Naive thymus-derived CD4-positive, alpha-beta T cell (primary cell): ENCODE results near the gene MTHFD2L. TPM values are rescaled to one million over a fixed set of nuclear protein-coding genes. Genes with fewer than 3 reads are reported as not detected.
A peak's percentile ranks its signal among the peaks of the same experiment; 100 is the strongest.

ENCODE experiments used
- ATAC-seq: fragments of 150-1000 bp; cut with Tn5 transposase; 2 replicates; pipeline ENCODE4 v1.10.0; 2021; ENCODE audit warnings: mild to moderate bottlenecking, moderate library complexity
- CTCF ChIA-PET: fragments of 350-600 bp; sonication (Branson Sonifier 250); formaldehyde crosslinking; loops from one replicate; lab custom pipeline; 2021; ENCODE audit warnings: antibody characterized with exemption; lab: Charles Lee
- POLR2A ChIA-PET: fragments of 350-600 bp; sonication (Branson Sonifier 250); formaldehyde crosslinking; loops from one replicate; lab custom pipeline; 2021; ENCODE audit warnings: antibody characterized with exemption, inconsistent platforms; lab: Charles Lee
- DNase-seq, 9 donors: peaks; one replicate each; pipeline versions ENCODE4 v3.0.0 to v3.0.0-alpha.2; 2020 to 2022; ENCODE audit warnings: mixed read lengths in 1 of 9
- H3K27ac ChIP-seq: one replicate; pipeline ENCODE4 v1.7.0; 2013; ENCODE audit warnings: mild to moderate bottlenecking, low read depth, low read length, moderate library complexity
- H3K27me3 ChIP-seq, 2 donors: one replicate each; pipeline ENCODE4 v1.7.0; 2013; ENCODE audit warnings: low read length in 2 of 2, mild to moderate bottlenecking in 2 of 2, moderate library complexity in 2 of 2; ENCODE audit not compliant: control insufficient read depth in 2 of 2, insufficient read depth in 2 of 2
- H3K36me3 ChIP-seq, 3 experiments: 1 replicate in 2 of 3; 2 replicates in 1 of 3; pipeline ENCODE4 v1.7.0; 2013; ENCODE audit warnings: low read length in 3 of 3, mild to moderate bottlenecking in 3 of 3, moderate library complexity in 1 of 3; ENCODE audit not compliant: insufficient read depth in 3 of 3, control insufficient read depth in 2 of 3
- H3K4me1 ChIP-seq, 2 donors: one replicate each; pipeline ENCODE4 v1.7.0; 2013; ENCODE audit warnings: low read length in 2 of 2, mild to moderate bottlenecking in 2 of 2, moderate library complexity in 1 of 2; ENCODE audit not compliant: control insufficient read depth in 2 of 2, insufficient read depth in 2 of 2
- H3K4me3 ChIP-seq: 2 replicates; pipeline ENCODE4 v1.7.0; 2013; ENCODE audit warnings: mild to moderate bottlenecking, low read length
- H3K9me3 ChIP-seq, 3 experiments: 1 replicate in 2 of 3; 2 replicates in 1 of 3; pipeline ENCODE4 v1.7.0; 2013; ENCODE audit warnings: low read length in 3 of 3; ENCODE audit not compliant: control insufficient read depth in 2 of 3
- H3K27ac Mint-ChIP-seq, 9 donors: one replicate each; pipeline ENCODE4 v1.8.0; 2020 to 2022; ENCODE audit warnings: mixed read lengths in 9 of 9, mild to moderate bottlenecking in 8 of 9, moderate library complexity in 5 of 9, inconsistent platforms in 2 of 9
- H3K27me3 Mint-ChIP-seq, 5 donors: one replicate each; pipeline ENCODE4 v1.8.0; 2021 to 2022; ENCODE audit warnings: mixed read lengths in 5 of 5, mild to moderate bottlenecking in 1 of 5
- H3K36me3 Mint-ChIP-seq, 5 donors: one replicate each; pipeline ENCODE4 v1.8.0; 2020 to 2022; ENCODE audit warnings: mixed read lengths in 5 of 5, mild to moderate bottlenecking in 3 of 5, inconsistent platforms in 1 of 5
- H3K4me1 Mint-ChIP-seq, 7 donors: one replicate each; pipeline ENCODE4 v1.8.0; 2020 to 2022; ENCODE audit warnings: mixed read lengths in 7 of 7, mild to moderate bottlenecking in 3 of 7, inconsistent platforms in 1 of 7
- H3K4me3 Mint-ChIP-seq, 10 donors: one replicate each; pipeline ENCODE4 v1.8.0; 2020 to 2022; ENCODE audit warnings: mild to moderate bottlenecking in 10 of 10, mixed read lengths in 10 of 10, moderate library complexity in 6 of 10, inconsistent platforms in 2 of 10
- H3K9me3 Mint-ChIP-seq, 11 donors: one replicate each; pipeline ENCODE4 v1.8.0; 2020 to 2022; ENCODE audit warnings: mixed read lengths in 11 of 11, mild to moderate bottlenecking in 4 of 11, inconsistent platforms in 1 of 11, moderate library complexity in 1 of 11
- intact Hi-C, 2 donors: fragments of 100-400 bp; cut with micrococcal nuclease; formaldehyde crosslinking; loops; one replicate each; pipeline ENCODE4 v1.15.1; 2023
- polyA plus RNA-seq, 2 donors: library from polyadenylated mRNA; unstranded; fragments of 300-500 nt; fragmentation: Illumina TruSeq; gene quantifications; one replicate each; pipeline ENCODE4 v1.2.3, GENCODE V29; 2021
- total RNA-seq, 6 experiments: library from RNA in 5 of 6; stranded (reverse) in 5 of 6; gene quantifications; 1 replicate in 5 of 6; 2 replicates in 1 of 6; pipeline ENCODE4 v1.2.3 and lab custom pipeline; 2021 to 2026

MTHFD2L gene
- total and polyA plus RNA-seq, 7 experiments from 2014 or later, result 2.3 to 13.7 (median 10.2) TPM

DNA sequence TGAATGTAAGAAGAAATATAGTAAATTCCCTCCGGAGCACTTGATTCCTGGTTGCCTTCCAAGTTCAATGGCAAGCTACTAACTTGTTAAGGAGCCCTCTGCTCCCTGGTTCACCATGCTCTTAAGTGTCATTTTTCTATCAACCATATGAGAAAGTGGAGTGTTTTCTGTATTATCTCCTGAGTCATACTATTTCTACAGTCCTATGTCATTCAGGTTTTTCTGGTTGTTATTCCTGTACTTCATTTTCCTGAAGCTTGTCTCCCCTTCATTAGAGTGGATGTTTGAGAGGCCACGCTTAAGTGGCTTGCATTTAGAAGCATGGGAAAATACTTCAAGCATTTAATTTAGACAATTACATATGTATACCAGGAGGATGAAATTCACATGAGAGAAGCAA, 135.6 kb downstream of the MTHFD2L start:
- no peak for DNase-seq
- H3K4me3 ChIP-seq, result no peak overlapping the region
- Mint-ChIP-seq H3K4me3 (no peak overlapping the region), H3K27ac (no peak overlapping the region), H3K27me3 (peaks cover 0 to 4% (median 0%) of the 10 kb centered on the region in 5 donors), H3K9me3 (peaks cover 0 to 2% (median 0%) of the 10 kb centered on the region in 11 donors), H3K36me3 (peaks cover 0 to 9% (median 0%) of the 10 kb centered on the region in 5 donors), H3K4me1 (no peaks in the 10 kb centered on the region)
- no peaks in the 10 kb centered on the region for H3K9me3 ChIP-seq
- intact Hi-C loops, result no loop called here
- no peak overlapping the region for H3K27ac ChIP-seq
- POLR2A ChIA-PET, result no interaction called here
- H3K27me3 ChIP-seq, result no peaks in the 10 kb centered on the region
- H3K4me1 ChIP-seq, result no peaks in the 10 kb centered on the region
- CTCF ChIA-PET, result no interaction called here
- no peaks in the 10 kb centered on the region for H3K36me3 ChIP-seq
- ATAC-seq, result no peak

DNA sequence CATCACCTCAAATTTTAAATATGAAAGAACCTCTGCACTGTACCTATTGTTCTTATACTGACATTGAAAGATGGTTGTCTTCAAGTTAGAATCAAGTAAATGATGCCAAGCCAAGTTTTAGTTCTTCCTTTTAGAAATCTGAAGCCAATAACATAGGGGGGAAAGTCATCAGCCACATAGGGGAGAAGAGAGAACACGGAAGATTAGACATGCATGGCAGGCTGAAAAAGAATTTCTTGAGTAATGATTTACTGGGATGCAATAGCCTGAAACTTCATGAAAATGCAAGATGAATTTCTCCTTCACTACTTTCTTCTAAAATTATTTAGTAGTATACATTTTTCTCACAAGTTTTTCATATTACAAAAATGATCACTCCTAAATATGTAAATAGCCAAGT, 136.8 kb downstream of the MTHFD2L start:
- Mint-ChIP-seq H3K9me3 (peaks cover 0 to 2% (median 0%) of the 10 kb centered on the region in 11 donors), H3K27ac (no peak overlapping the region), H3K27me3 (peaks cover 0 to 4% (median 0%) of the 10 kb centered on the region in 5 donors), H3K4me1 (no peaks in the 10 kb centered on the region), H3K4me3 (no peak overlapping the region), H3K36me3 (peaks cover 0 to 9% (median 0%) of the 10 kb centered on the region in 5 donors)
- DNase-seq, result no peak
- ChIA-PET POLR2A (no interaction called here), CTCF (no interaction called here)
- H3K36me3 ChIP-seq, result no peaks in the 10 kb centered on the region
- no peaks in the 10 kb centered on the region for H3K27me3 ChIP-seq
- no peaks in the 10 kb centered on the region for H3K9me3 ChIP-seq
- no peak overlapping the region for H3K27ac ChIP-seq
- no peak for ATAC-seq
- no peaks in the 10 kb centered on the region for H3K4me1 ChIP-seq
- intact Hi-C loops, result no loop called here
- no peak overlapping the region for H3K4me3 ChIP-seq

DNA sequence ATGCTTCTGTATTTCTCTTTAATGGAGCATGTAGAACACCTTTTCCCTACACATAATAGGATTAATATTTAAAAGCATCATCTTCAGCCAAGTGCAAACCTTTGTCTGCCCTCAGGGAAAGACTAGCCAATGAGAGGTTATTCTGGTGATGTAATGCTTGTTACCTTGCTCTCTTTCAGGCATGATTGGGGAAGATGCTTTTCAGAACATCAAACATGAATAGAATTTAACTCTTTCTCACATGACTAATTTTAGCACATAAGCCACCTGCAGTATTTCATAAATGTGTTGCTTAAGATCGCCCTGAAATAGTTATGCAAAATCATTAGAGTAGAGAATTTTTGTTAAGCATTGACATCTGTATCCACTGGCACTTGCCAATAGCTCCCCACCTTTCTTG, 139.6 kb downstream of the MTHFD2L start:
- H3K27ac Mint-ChIP-seq, result no peak overlapping the region
- Histone ChIP-seq H3K27me3 (no peaks in the 10 kb centered on the region), H3K9me3 (no peaks in the 10 kb centered on the region), H3K27ac (no peak overlapping the region), H3K4me3 (no peak overlapping the region), H3K4me1 (no peaks in the 10 kb centered on the region), H3K36me3 (no peaks in the 10 kb centered on the region)
- ChIA-PET CTCF (interaction anchor here (0.6 kb wide), 1 partner anchor 92 kb away, joined by 3 read pairs; no protein-coding TSS in a partner anchor), POLR2A (no interaction called here)
- H3K27me3 Mint-ChIP-seq, result peaks cover 0 to 4% (median 0%) of the 10 kb centered on the region in 5 donors
- no peak for ATAC-seq
- no peaks in the 10 kb centered on the region for H3K9me3 Mint-ChIP-seq
- no peaks in the 10 kb centered on the region for H3K4me1 Mint-ChIP-seq
- peaks cover 0 to 6% (median 0%) of the 10 kb centered on the region in 5 donors for H3K36me3 Mint-ChIP-seq
- no peak overlapping the region for H3K4me3 Mint-ChIP-seq
- DNase-seq, result no peak
- intact Hi-C loops, result no loop called here

DNA sequence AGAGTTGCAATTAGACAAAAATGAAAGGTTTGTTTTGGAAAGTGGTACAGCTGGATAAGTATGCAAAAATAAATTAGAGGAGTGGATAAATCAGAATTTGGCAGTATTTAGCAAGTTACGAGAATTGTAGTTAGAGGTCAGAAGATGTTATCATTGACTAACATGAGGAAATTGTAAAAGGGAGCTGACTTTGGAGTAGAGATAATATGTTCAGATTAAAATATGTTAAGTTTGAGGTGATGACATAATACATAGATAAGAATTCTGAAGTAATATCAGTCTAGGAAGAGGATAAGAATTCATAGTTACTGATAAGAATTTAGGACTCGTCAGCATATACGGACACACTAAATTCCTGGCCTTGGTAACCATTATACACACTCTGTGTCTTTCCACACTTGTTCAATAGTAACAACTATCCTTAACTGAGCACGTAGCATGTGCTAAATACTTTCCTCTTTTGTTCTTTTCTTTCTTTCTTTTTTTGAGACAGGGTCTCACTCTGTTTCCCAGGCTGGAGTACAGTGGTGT, 146.2 kb downstream of the MTHFD2L start:
- no peaks in the 10 kb centered on the region for H3K27me3 ChIP-seq
- CTCF ChIA-PET, result no interaction called here
- Mint-ChIP-seq H3K36me3 (no peaks in the 10 kb centered on the region), H3K27me3 (no peaks in the 10 kb centered on the region), H3K4me1 (peaks cover 4 to 14% (median 12%) of the 10 kb centered on the region in 7 donors), H3K9me3 (no peaks in the 10 kb centered on the region), H3K27ac (no peak overlapping the region), H3K4me3 (no peak overlapping the region)
- H3K4me1 ChIP-seq, result peaks cover 0 to 11% of the 10 kb centered on the region in 2 donors
- H3K36me3 ChIP-seq, result no peaks in the 10 kb centered on the region
- H3K9me3 ChIP-seq, result no peaks in the 10 kb centered on the region
- POLR2A ChIA-PET, result no interaction called here
- DNase-seq (no peak), ATAC-seq (peak; percentile 46)
- H3K27ac ChIP-seq, result no peak overlapping the region
- H3K4me3 ChIP-seq, result no peak overlapping the region
- intact Hi-C loops, result no loop called here

DNA sequence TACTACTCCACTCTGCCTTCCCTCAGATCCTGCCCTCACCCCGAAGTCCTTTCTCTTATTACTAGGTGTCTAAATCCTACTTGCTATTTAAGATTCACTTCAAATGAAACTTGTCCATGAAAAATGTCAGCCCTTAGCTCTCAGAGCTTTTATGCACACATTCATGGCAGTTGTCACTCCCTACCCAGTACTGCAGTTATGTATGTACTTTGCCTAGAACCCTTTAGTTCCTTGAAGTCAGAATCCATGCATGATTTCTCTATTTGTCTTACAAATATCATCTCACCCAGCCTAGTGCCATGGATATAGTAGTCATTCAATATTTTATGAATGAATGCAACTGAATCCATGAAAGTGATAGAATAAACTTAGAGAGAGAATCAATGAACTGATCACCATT, 147.1 kb downstream of the MTHFD2L start:
- H3K4me1 Mint-ChIP-seq, result peaks cover 4 to 20% (median 17%) of the 10 kb centered on the region in 7 donors
- DNase-seq, result no peak
- H3K4me1 ChIP-seq, result peaks cover 0 to 11% of the 10 kb centered on the region in 2 donors
- H3K27ac ChIP-seq, result no peak overlapping the region
- ATAC-seq, result no peak
- intact Hi-C loops, result loop anchor here in 1 of 2 donors (5.0 kb wide), 1 partner anchor 322 kb away; no protein-coding TSS in a partner anchor
- H3K9me3 ChIP-seq, result no peaks in the 10 kb centered on the region
- no peak overlapping the region for H3K27ac Mint-ChIP-seq
- ChIA-PET POLR2A (no interaction called here), CTCF (no interaction called here)
- H3K4me3 Mint-ChIP-seq, result no peak overlapping the region
- no peaks in the 10 kb centered on the region for H3K36me3 Mint-ChIP-seq
- no peaks in the 10 kb centered on the region for H3K27me3 ChIP-seq
- H3K36me3 ChIP-seq, result no peaks in the 10 kb centered on the region
- no peaks in the 10 kb centered on the region for H3K27me3 Mint-ChIP-seq
- H3K4me3 ChIP-seq, result no peak overlapping the region
- H3K9me3 Mint-ChIP-seq, result no peaks in the 10 kb centered on the region

DNA sequence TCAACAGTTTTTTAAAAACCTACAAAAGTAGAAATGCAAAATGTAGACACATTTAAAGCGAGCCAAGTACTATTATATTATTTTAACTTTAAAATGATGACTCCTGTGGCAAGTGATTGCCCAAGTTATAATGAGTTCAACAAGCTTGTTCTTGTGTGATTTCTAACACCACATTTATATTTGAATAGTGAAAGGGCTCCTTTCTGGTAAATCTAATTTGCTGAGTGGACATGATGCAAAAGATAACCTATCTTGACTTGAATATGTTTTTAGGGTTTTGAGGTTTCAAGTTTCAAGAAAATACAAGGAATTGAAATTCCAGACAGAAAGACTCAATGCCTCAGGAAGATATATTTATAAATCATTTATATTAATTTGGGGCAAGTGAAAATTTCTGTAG, 149.3 kb downstream of the MTHFD2L start:
- Mint-ChIP-seq H3K27me3 (no peaks in the 10 kb centered on the region), H3K4me3 (no peak overlapping the region), H3K27ac (peak overlapping the region in 2 of 9 donors; percentile 49 to 71), H3K9me3 (no peaks in the 10 kb centered on the region), H3K36me3 (no peaks in the 10 kb centered on the region), H3K4me1 (peaks cover 7 to 20% (median 17%) of the 10 kb centered on the region in 7 donors)
- peaks cover 0 to 11% of the 10 kb centered on the region in 2 donors for H3K4me1 ChIP-seq
- DNase-seq, result no peak
- no peak overlapping the region for H3K4me3 ChIP-seq
- ChIA-PET CTCF (interaction anchor here (0.6 to 0.7 kb wide), 2 partner anchors 101 to 194 kb away, joined by 3 read pairs; no protein-coding TSS in a partner anchor), POLR2A (no interaction called here)
- no peak overlapping the region for H3K27ac ChIP-seq
- intact Hi-C loops, result loop anchor here in 1 of 2 donors (5.0 kb wide), 1 partner anchor 320 kb away; no protein-coding TSS in a partner anchor
- no peaks in the 10 kb centered on the region for H3K36me3 ChIP-seq
- no peaks in the 10 kb centered on the region for H3K27me3 ChIP-seq
- H3K9me3 ChIP-seq, result no peaks in the 10 kb centered on the region
- no peak for ATAC-seq
